HG03039 (cell line): Measurements from ENCODE around the gene SLC25A44.
"Not testable (repeated sequence)": the region's sequence is repeated elsewhere in the genome, so short reads cannot be mapped to it uniquely, and the experiment has no call there.

Source experiments
- ATAC-seq: cut with Tn5 transposase; IDR thresholded peaks from one replicate; pipeline ENCODE4 v1.9.1; 2021; ENCODE audit warnings: mild to moderate bottlenecking, moderate library complexity; ENCODE audit not compliant: unreplicated experiment

The SLC25A44 gene

GRCh38 chr1:156163712-156164111, 30.2 kb upstream of the SLC25A44 start:
- ATAC-seq: no peak

- no peak for ATAC-seq
Measured at GRCh38 chr1:156164125-156164831, 29.6 kb upstream of the SLC25A44 start.

- no peak for ATAC-seq
Measured at GRCh38 chr1:156165083-156165482, 28.8 kb upstream of the SLC25A44 start.

GRCh38 chr1:156167536-156167935, 26.4 kb upstream of the SLC25A44 start:
- ATAC-seq: no peak

GRCh38 chr1:156172696-156173470, 21.0 kb upstream of the SLC25A44 start:
- ATAC-seq: no peak

GRCh38 chr1:156176610-156177210, 17.2 kb upstream of the SLC25A44 start:
- no peak for ATAC-seq

GRCh38 chr1:156177919-156178654, 15.8 kb upstream of the SLC25A44 start:
- no peak for ATAC-seq

- ATAC-seq: no peak
Measured at GRCh38 chr1:156180471-156180870, 13.4 kb upstream of the SLC25A44 start.

GRCh38 chr1:156181391-156181924, 12.4 kb upstream of the SLC25A44 start:
- not testable (repeated sequence) for ATAC-seq

- ATAC-seq: not testable (repeated sequence)
Measured at GRCh38 chr1:156182010-156182779, 11.7 kb upstream of the SLC25A44 start.

- ATAC-seq: not testable (repeated sequence)
Measured at GRCh38 chr1:156186347-156187177, 7.3 kb upstream of the SLC25A44 start.

GRCh38 chr1:156190265-156190664, 3.6 kb upstream of the SLC25A44 start:
- ATAC-seq: not testable (repeated sequence)

- no peak for ATAC-seq
Measured at GRCh38 chr1:156191292-156191964, 2.5 kb upstream of the SLC25A44 start.

GRCh38 chr1:156193208-156193487, 756 bp upstream of the SLC25A44 start:
- ATAC-seq: no peak

- ATAC-seq: no peak
Measured at GRCh38 chr1:156194300-156194652, 372 bp downstream of the SLC25A44 start.

- ATAC-seq: no peak
Measured at GRCh38 chr1:156195853-156196252, 1.9 kb downstream of the SLC25A44 start.

- ATAC-seq: no peak
Measured at GRCh38 chr1:156196445-156196844, 2.5 kb downstream of the SLC25A44 start.

GRCh38 chr1:156198831-156199349, 5.0 kb downstream of the SLC25A44 start:
- ATAC-seq: no peak

GRCh38 chr1:156200044-156200443, 6.1 kb downstream of the SLC25A44 start:
- ATAC-seq: no peak
